PC-3 (cell line): ENCODE results near the gene USP3. TPM values are rescaled to one million over a fixed set of nuclear protein-coding genes. Genes with fewer than 3 reads are reported as not detected.
A peak's percentile ranks its signal among the peaks of the same experiment; 100 is the strongest.

ENCODE experiments used
- ATAC-seq: fragments of 200-7000 bp; cut with Tn5 transposase; 2 replicates; pipeline ENCODE4 v1.9.1; 2020; ENCODE audit warnings: mild to moderate bottlenecking, moderate library complexity
- BruUV-seq: library from RNA; stranded (reverse); fragments of 400-500 nt; replicated peaks from 2 replicates; lab custom pipeline; 2021; lab: Mats Ljungman, UMichigan
- CTCF ChIA-PET: fragments of 300-600 bp; sonication (Branson Sonifier 250); formaldehyde crosslinking; loops from one replicate; lab custom pipeline; 2022; ENCODE audit warnings: antibody characterized with exemption; lab: Charles Lee
- POLR2A ChIA-PET: fragments of 300-600 bp; sonication (Branson Sonifier 250); formaldehyde crosslinking; loops from one replicate; lab custom pipeline; 2022; ENCODE audit warnings: antibody characterized with exemption; ENCODE audit not compliant: unreplicated experiment; lab: Charles Lee
- DNase-seq: peaks from one replicate; pipeline ENCODE4 v3.0.0-alpha.2; 2015
- H2AFZ ChIP-seq: fragments of 300-600 bp; sonication (generic); 2 replicates; pipeline ENCODE4 v1.6.0; 2016; ENCODE audit warnings: antibody characterized with exemption, low read length
- H3F3A ChIP-seq: fragments of 300-600 bp; sonication (generic); one replicate; pipeline ENCODE4 v1.6.0; 2017; ENCODE audit warnings: antibody characterized with exemption, low read length, control low read depth, mild to moderate bottlenecking; ENCODE audit not compliant: unreplicated experiment
- H3K27ac ChIP-seq: fragments of 300-600 bp; sonication (generic); 2 replicates; pipeline ENCODE4 v1.5.1; 2016; ENCODE audit warnings: mild to moderate bottlenecking, low read length
- H3K27me3 ChIP-seq: fragments of 300-600 bp; sonication (generic); 2 replicates; pipeline ENCODE4 v1.6.1; 2016; ENCODE audit warnings: low read length, mixed read lengths
- H3K36me3 ChIP-seq: fragments of 300-600 bp; sonication (generic); 2 replicates; pipeline ENCODE4 v1.6.1; 2016; ENCODE audit warnings: low read depth, mixed run types, low read length, mixed read lengths
- H3K4me1 ChIP-seq: fragments of 300-600 bp; sonication (generic); 2 replicates; pipeline ENCODE4 v1.5.1; 2016; ENCODE audit warnings: low read length; ENCODE audit not compliant: insufficient read depth
- H3K4me2 ChIP-seq: fragments of 300-600 bp; sonication (generic); 2 replicates; pipeline ENCODE4 v1.6.0; 2016; ENCODE audit warnings: low read length
- H3K4me3 ChIP-seq: fragments of 300-600 bp; sonication (generic); 2 replicates; pipeline ENCODE4 v1.5.1; 2016; ENCODE audit warnings: mild to moderate bottlenecking, low read length, mixed read lengths
- H3K79me2 ChIP-seq: fragments of 300-600 bp; sonication (generic); 2 replicates; pipeline ENCODE4 v1.6.1; 2017; ENCODE audit warnings: low read length, mixed read lengths
- H3K9ac ChIP-seq: fragments of 300-600 bp; sonication (generic); 2 replicates; pipeline ENCODE4 v1.6.0; 2016; ENCODE audit warnings: mild to moderate bottlenecking, low read length
- H3K9me2 ChIP-seq: fragments of 300-600 bp; sonication (generic); replicated peaks from 2 replicates; pipeline ENCODE4 v1.6.1; 2016; ENCODE audit warnings: mixed run types, low read length, mixed read lengths
- H3K9me3 ChIP-seq: fragments of 300-600 bp; sonication (generic); 2 replicates; pipeline ENCODE4 v1.6.1; 2016; ENCODE audit warnings: low read length, mixed read lengths
- H4K20me1 ChIP-seq: fragments of 300-600 bp; sonication (generic); 2 replicates; pipeline ENCODE4 v1.6.1; 2016; ENCODE audit warnings: low read length, mixed read lengths
- EZH2 ChIP-seq: fragments of 300-600 bp; sonication (generic); IDR thresholded peaks from one replicate; pipeline ENCODE4 v1.6.1; 2017; ENCODE audit warnings: antibody characterized with exemption, mild to moderate bottlenecking, low read length; ENCODE audit not compliant: unreplicated experiment
- EZH2phosphoT487 ChIP-seq: fragments of 300-600 bp; sonication (generic); IDR thresholded peaks from 2 replicates; pipeline ENCODE4 v1.6.1; 2018; ENCODE audit warnings: mild to moderate bottlenecking, antibody characterized with exemption, low read length, borderline replicate concordance
- intact Hi-C: fragments of 100-400 bp; cut with micrococcal nuclease; formaldehyde crosslinking; loops from 2 replicates; pipeline ENCODE4 v1.9.0; 2023
- total RNA-seq: library from RNA; depleted of rRNA; stranded (reverse); fragments of >200 nt; gene quantifications from 2 replicates; pipeline ENCODE4 v1.2.3, GENCODE V29; 2014
- TF ChIP-seq, protein P1 (sequence below): fragments of 300-600 bp; sonication (generic); conservative IDR thresholded peaks from 2 replicates; pipeline ENCODE4 v1.5.1; 2017; ENCODE audit warnings: antibody characterized with exemption, low read depth, mild to moderate bottlenecking, low read length

The USP3 gene
- total RNA-seq, 1 experiment from 2014 or later, result 26.9 TPM

DNA sequence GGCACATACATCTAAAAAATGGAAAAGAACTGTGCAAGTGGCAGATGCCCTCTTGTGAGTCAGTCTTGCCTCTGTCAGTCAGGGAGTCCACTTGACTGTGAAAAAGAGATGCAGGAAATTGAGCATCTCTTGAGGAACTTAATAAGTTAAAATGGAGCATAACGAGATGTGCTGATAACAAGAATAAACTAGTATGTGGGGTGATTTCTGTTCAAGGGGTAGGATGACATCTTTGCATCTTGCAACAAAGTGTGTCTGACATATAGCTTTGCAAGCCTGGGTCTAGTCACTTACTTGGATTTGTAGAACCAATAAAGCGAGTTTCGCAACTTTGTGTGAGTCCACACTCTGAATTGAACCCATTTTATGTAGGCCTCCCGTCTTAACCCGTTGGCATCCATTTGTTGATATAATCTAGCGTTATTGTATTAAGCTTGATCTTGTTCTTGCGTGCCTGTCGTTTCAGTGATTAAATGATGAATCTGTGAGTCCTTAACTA is 2.2 kb downstream of the USP3 start:
- peaks cover 67% of the 10 kb centered on the region for H3K79me2 ChIP-seq
- intact Hi-C loops, result no loop called here
- H3K9me2 ChIP-seq, result no peaks in the 10 kb centered on the region
- H3K36me3 ChIP-seq, result no peaks in the 10 kb centered on the region
- H3K27me3 ChIP-seq, result no peaks in the 10 kb centered on the region
- TF ChIP-seq, protein P1, sequence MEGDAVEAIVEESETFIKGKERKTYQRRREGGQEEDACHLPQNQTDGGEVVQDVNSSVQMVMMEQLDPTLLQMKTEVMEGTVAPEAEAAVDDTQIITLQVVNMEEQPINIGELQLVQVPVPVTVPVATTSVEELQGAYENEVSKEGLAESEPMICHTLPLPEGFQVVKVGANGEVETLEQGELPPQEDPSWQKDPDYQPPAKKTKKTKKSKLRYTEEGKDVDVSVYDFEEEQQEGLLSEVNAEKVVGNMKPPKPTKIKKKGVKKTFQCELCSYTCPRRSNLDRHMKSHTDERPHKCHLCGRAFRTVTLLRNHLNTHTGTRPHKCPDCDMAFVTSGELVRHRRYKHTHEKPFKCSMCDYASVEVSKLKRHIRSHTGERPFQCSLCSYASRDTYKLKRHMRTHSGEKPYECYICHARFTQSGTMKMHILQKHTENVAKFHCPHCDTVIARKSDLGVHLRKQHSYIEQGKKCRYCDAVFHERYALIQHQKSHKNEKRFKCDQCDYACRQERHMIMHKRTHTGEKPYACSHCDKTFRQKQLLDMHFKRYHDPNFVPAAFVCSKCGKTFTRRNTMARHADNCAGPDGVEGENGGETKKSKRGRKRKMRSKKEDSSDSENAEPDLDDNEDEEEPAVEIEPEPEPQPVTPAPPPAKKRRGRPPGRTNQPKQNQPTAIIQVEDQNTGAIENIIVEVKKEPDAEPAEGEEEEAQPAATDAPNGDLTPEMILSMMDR, result no peak
- no peak for TF ChIP-seq EZH2phosphoT487
- no peak for TF ChIP-seq EZH2
- no peak overlapping the region for H2AFZ ChIP-seq
- H3K4me1 ChIP-seq, result peaks cover 78% of the 10 kb centered on the region
- no peak for ATAC-seq
- ChIA-PET CTCF (no interaction called here), POLR2A (no interaction called here)
- peak overlapping the region; percentile 91 for H3K4me2 ChIP-seq
- peaks cover 50% of the 10 kb centered on the region for H4K20me1 ChIP-seq
- H3K9ac ChIP-seq, result peak overlapping the region; percentile 93
- H3K9me3 ChIP-seq, result no peaks in the 10 kb centered on the region
- peak; percentile 69 for DNase-seq
- peak overlapping the region; percentile 85 for H3K4me3 ChIP-seq
- BruUV-seq, result no TSS peak
- peak overlapping the region; percentile 77 for H3K27ac ChIP-seq
- peaks cover 11% of the 10 kb centered on the region for H3F3A ChIP-seq

DNA sequence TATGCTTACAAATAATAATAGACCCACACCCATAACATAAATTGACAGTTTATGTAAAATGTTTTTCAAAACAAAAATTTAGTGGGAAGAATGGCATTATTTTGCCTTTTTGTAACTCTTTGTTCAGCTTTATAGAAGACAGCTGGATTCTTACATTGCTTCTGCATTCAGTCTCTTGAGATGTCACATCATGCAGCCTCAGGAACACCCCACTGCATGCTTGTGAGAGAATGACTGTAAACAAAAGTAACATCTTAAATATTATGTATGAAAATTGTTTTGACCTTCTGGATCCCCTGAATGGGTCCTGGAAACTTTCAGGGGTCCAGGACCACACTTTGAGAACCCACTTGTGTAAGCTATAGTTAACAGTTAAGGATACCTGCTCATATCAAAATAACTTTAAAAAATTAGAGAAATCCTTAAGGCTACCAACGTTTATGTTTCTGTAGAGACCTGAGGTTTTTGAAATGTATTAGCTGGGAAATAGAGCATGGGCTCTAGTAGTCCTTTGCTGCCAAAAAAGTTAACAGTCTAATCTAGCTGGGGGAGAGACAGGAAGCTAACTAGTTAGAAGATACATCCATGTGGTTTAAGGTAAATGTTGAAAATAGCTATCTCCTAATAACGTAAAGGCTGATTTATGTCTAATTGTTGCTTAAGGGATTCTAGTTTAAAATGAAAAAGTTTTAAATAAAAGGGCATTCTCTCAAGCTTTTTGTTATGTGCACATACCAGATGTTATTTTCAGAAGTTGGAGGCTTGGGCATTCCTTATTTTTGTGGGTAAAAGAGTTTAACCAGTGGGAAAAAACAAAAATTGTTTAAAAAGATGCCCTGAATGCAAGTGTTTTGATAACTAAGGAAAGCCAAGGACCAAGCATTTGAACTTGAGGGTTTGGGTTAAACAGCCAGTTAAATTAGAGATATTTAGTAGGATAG is 3.8 kb downstream of the USP3 start:
- Histone ChIP-seq H2AFZ (no peak overlapping the region), H3K4me3 (peak overlapping the region; percentile 45; the same call in 1 of the 2 replicates), H4K20me1 (peaks cover 58% of the 10 kb centered on the region), H3K27ac (no peak overlapping the region), H3K36me3 (no peaks in the 10 kb centered on the region), H3K4me1 (peaks cover 67% of the 10 kb centered on the region), H3K9ac (no peak overlapping the region), H3K9me3 (no peaks in the 10 kb centered on the region), H3F3A (peaks cover 7% of the 10 kb centered on the region), H3K4me2 (peak overlapping the region; percentile 91), H3K9me2 (no peaks in the 10 kb centered on the region), H3K27me3 (no peaks in the 10 kb centered on the region), H3K79me2 (peaks cover 83% of the 10 kb centered on the region)
- intact Hi-C loops, result no loop called here
- TF ChIP-seq, protein P1, result no peak
- TF ChIP-seq EZH2 (no peak), EZH2phosphoT487 (no peak)
- CTCF ChIA-PET, result no interaction called here
- POLR2A ChIA-PET, result no interaction called here
- no peak for DNase-seq
- no TSS peak for BruUV-seq
- ATAC-seq, result no peak
